GM12873 (cell line): ENCODE measurements around the gene BRIX1.

Experiments used
- TF ChIP-seq, protein P1 (sequence below): IDR thresholded peaks from 2 replicates; pipeline ENCODE4 v1.5.1; 2012; ENCODE audit warnings: low read depth, mild to moderate bottlenecking, moderate library complexity, low read length, control low read depth; ENCODE audit not compliant: insufficient read depth; ENCODE audit errors: missing control alignments

The BRIX1 gene

DNA sequence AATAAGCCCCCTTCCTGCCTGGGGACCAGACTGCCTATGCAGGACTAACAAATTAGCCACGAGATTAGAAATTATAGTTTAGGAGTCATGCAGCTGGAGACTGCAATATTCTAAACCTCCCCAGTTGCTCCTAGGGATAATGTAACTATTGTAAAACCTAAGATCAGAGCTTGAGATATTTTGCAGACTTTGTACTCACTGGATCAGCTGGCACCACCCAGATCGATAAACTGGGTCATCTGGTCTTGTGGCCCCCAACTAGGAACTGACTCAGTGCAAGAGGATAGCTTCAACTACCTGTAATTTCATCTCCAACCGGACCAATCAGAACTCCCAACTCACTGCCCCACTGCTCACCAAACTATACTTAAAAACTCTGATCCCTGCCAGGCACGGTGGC is 52.0 kb downstream of the BRIX1 start:
- TF ChIP-seq, protein P1, sequence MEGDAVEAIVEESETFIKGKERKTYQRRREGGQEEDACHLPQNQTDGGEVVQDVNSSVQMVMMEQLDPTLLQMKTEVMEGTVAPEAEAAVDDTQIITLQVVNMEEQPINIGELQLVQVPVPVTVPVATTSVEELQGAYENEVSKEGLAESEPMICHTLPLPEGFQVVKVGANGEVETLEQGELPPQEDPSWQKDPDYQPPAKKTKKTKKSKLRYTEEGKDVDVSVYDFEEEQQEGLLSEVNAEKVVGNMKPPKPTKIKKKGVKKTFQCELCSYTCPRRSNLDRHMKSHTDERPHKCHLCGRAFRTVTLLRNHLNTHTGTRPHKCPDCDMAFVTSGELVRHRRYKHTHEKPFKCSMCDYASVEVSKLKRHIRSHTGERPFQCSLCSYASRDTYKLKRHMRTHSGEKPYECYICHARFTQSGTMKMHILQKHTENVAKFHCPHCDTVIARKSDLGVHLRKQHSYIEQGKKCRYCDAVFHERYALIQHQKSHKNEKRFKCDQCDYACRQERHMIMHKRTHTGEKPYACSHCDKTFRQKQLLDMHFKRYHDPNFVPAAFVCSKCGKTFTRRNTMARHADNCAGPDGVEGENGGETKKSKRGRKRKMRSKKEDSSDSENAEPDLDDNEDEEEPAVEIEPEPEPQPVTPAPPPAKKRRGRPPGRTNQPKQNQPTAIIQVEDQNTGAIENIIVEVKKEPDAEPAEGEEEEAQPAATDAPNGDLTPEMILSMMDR = no peak

DNA sequence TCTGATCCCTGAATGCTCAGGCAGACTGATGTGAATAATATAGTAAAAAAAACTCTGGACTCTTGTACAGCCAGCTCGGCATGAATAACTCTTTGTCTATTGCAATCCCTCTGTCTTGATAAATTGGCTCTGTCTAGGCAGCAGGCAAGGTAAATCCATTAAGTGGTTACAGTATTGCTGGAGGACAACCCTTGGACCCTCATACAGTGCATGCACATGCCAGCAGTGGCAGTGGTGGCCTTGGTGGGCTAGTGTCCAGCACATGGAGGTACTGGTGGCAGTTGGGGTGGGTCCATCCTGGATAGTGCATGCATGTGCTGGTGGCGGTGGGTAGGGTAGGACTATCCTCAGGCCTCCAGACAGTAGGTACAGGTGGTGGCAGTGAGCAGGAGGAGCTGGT is 52.7 kb downstream of the BRIX1 start:
- TF ChIP-seq, protein P1 = no peak

DNA sequence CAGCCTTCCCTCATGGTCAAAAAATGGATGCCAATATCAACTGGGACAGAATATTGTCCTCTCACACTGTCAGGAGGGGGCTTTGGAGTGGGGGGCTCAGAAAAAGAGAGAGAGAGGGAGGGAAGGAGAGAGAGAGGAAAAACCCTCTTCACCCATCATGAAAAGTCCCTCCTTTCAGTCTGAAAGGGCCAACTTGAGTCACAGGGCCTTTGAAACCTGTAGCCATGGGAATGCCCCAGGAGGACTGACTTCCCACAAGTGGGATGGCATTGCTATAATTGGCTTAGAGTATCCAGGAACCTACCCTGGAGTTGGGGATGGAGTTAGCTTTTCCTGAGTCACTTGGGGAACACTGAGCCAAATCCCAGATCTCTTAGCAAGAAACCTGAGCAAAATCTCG is 55.0 kb downstream of the BRIX1 start:
- TF ChIP-seq, protein P1 = no peak
